ENCODE data around the gene FBXW8. TPM values are rescaled to one million over a fixed set of nuclear protein-coding genes. Genes with fewer than 3 reads are reported as not detected.

The FBXW8 gene
- total and polyA plus RNA-seq, 8 donors: 3.6 to 9.6 (median 8.3) TPM

GRCh38 chr12:117058442-117059072, 147.8 kb downstream of the FBXW8 start:
- Histone ChIP-seq H3K36me3 (no peaks in the 10 kb centered on the region), H3K9me3 (no peaks in the 10 kb centered on the region), H3K4me1 (no peaks in the 10 kb centered on the region), H3K4me3 (no peak overlapping the region), H3K27me3 (no peaks in the 10 kb centered on the region), H3K27ac (no peak overlapping the region)
- intact Hi-C loops (cut with DNase I): no loop called here
- DNase-seq (peak in 1 of 6 donors; percentile 19), FAIRE-seq (no peak), ATAC-seq (peak in 3 of 4 donors; percentile 36 to 51 (median 42))
- WGBS, 2 donors: 35 to 50% methylated on average over 3 of the region's 3 CpGs
- no peak for TF ChIP-seq CTCF (IDR thresholded peaks at IDR 0.05)

DNA sequence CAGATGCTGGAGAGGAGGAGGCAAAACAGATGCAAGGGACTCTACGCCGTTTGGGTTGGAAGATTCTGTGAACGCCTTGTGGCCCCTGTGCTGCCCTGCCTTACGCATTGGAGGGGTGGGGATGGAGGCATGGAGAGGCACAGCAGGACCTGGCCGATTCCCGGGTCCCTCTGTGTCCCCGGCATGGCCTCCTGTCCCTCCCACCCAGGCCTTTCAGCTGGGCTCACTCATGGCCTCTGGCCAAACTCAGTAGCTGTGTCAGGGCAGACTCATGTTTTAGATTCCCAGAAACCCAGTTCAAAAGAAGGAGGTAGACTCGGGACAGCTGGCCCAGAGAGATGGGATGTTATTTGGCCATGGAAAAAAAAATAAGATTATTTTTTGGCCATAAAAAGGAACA, 148.4 kb downstream of the FBXW8 start:
- 68 to 71% methylated on average over 8 of the region's 8 CpGs for WGBS, 2 donors
- peak in 1 of 4 donors; percentile 12 for ATAC-seq
- Histone ChIP-seq H3K4me1 (no peaks in the 10 kb centered on the region), H3K36me3 (no peaks in the 10 kb centered on the region), H3K27me3 (no peaks in the 10 kb centered on the region), H3K4me3 (no peak overlapping the region), H3K9me3 (no peaks in the 10 kb centered on the region), H3K27ac (no peak overlapping the region)
- peak in 1 of 6 donors; percentile 43 for DNase-seq
- TF ChIP-seq CTCF (IDR thresholded peaks at IDR 0.05): no peak
- no peak for FAIRE-seq
- intact Hi-C loops (cut with DNase I): no loop called here

- ATAC-seq (peak in 1 of 4 donors; percentile 19), FAIRE-seq (no peak), DNase-seq (peak in 1 of 6 donors; percentile 29)
- H3K27ac ChIP-seq: no peak overlapping the region
- no peaks in the 10 kb centered on the region for H3K9me3 ChIP-seq
- no peak for TF ChIP-seq CTCF (IDR thresholded peaks at IDR 0.05)
- no peaks in the 10 kb centered on the region for H3K27me3 ChIP-seq
- no peaks in the 10 kb centered on the region for H3K36me3 ChIP-seq
- 80 to 83% methylated on average over 21 of the region's 21 CpGs for WGBS, 2 donors
- H3K4me3 ChIP-seq: no peak overlapping the region
- intact Hi-C loops (cut with DNase I): no loop called here
- no peaks in the 10 kb centered on the region for H3K4me1 ChIP-seq
Measured at GRCh38 chr12:117060246-117060928, 149.6 kb downstream of the FBXW8 start.

DNA sequence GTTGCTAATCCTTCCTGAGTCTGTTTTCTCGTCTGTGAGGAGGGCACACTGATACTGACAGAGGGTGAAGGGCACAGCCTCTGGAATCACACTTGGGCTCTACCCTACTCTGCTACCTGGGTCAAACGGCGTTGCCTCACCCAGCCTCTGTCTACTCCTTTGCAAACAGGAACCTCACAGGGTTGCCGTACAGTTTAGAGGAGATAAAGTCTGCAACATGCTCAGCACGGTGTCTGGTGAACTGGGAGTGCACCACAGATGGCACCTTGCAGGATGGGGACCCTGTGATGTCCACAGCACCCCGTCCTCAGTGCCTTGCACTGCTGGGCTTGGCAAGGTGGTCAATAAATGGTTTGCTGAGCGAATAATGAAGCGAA, 150.2 kb downstream of the FBXW8 start:
- no peaks in the 10 kb centered on the region for H3K27me3 ChIP-seq
- DNase-seq (no peak), FAIRE-seq (no peak), ATAC-seq (peak in 1 of 4 donors; percentile 5)
- H3K4me3 ChIP-seq: no peak overlapping the region
- 62 to 70% methylated on average over 8 of the region's 8 CpGs for WGBS, 2 donors
- H3K9me3 ChIP-seq: no peaks in the 10 kb centered on the region
- TF ChIP-seq CTCF (IDR thresholded peaks at IDR 0.05): no peak
- no peak overlapping the region for H3K27ac ChIP-seq
- H3K36me3 ChIP-seq: no peaks in the 10 kb centered on the region
- H3K4me1 ChIP-seq: no peaks in the 10 kb centered on the region
- intact Hi-C loops (cut with DNase I): no loop called here

DNA sequence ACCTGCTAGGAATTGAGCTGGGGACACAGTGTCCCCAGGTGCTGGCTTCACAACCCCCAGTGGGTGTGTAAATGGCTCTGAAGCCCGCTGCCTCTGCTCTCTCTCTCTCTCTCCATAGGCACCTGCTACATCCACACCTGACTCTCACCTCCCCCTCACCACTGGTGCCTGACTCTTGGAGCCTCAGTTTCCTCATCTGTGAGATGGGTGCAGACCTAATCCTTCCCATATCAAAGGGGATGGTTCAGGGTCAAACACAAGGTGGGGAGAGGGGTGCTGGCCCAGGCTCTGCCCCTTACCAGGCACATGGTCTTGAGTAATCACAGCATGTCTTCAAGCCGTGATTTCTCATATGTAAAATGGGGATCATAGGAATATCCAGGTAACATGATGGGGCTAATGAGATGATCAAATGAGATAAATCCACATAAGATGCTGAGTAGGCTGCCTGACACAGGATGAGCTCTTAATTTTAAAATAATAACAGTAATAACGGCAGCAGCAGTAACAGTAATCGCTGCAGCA, 150.9 kb downstream of the FBXW8 start:
- DNase-seq (peak in 1 of 6 donors; percentile 12), ATAC-seq (no peak), FAIRE-seq (no peak)
- Histone ChIP-seq H3K9me3 (no peaks in the 10 kb centered on the region), H3K4me3 (no peak overlapping the region), H3K4me1 (no peaks in the 10 kb centered on the region), H3K36me3 (no peaks in the 10 kb centered on the region), H3K27ac (no peak overlapping the region), H3K27me3 (no peaks in the 10 kb centered on the region)
- WGBS, 2 donors: 91 to 96% methylated on average over 4 of the region's 4 CpGs
- TF ChIP-seq CTCF (IDR thresholded peaks at IDR 0.05): no peak
- intact Hi-C loops (cut with DNase I): no loop called here

Data from pancreas (tissue), 10 donors.